ENCODE measurements around the gene PID1.

GRCh38 chr2:229044581-229044980 lies 226.5 kb downstream of the PID1 start:
- no peak for TF ChIP-seq CTCF (IDR thresholded peaks at IDR 0.05)
- no peak for TF ChIP-seq EP300 (IDR thresholded peaks at IDR 0.05)
- no peak for TF ChIP-seq POLR2A (IDR thresholded peaks at IDR 0.05)
